Trophoblast cell (in vitro differentiated cells and primary cell): ENCODE results near the gene MKNK2.

Source experiments
- DNase-seq, 2 donors: peaks; one replicate each; pipeline ENCODE4 v3.0.0-alpha.2; 2016
- H2AFZ ChIP-seq: 2 replicates; pipeline ENCODE4 v1.6.1; 2013; ENCODE audit warnings: low read length, moderate library complexity, mild to moderate bottlenecking; ENCODE audit not compliant: insufficient read depth, poor library complexity
- H2AK5ac ChIP-seq: 2 replicates; pipeline ENCODE4 v1.6.1; 2013; ENCODE audit warnings: mild to moderate bottlenecking, low read length
- H2BK120ac ChIP-seq: 2 replicates; pipeline ENCODE4 v1.6.1; 2013; ENCODE audit warnings: low read length, mild to moderate bottlenecking, moderate library complexity; ENCODE audit not compliant: insufficient read depth, poor library complexity
- H2BK12ac ChIP-seq: 2 replicates; pipeline ENCODE4 v1.6.1; 2013; ENCODE audit warnings: mild to moderate bottlenecking, low read length, moderate library complexity
- H2BK5ac ChIP-seq: 2 replicates; pipeline ENCODE4 v1.6.1; 2013; ENCODE audit warnings: low read length, low read depth, moderate library complexity, mild to moderate bottlenecking; ENCODE audit not compliant: poor library complexity
- H3K14ac ChIP-seq: 2 replicates; pipeline ENCODE4 v1.6.1; 2013; ENCODE audit warnings: mild to moderate bottlenecking, low read length
- H3K18ac ChIP-seq: 2 replicates; pipeline ENCODE4 v1.6.1; 2013; ENCODE audit warnings: mild to moderate bottlenecking, low read length
- H3K23ac ChIP-seq: 2 replicates; pipeline ENCODE4 v1.6.1; 2013; ENCODE audit warnings: low read length
- H3K27ac ChIP-seq: 2 replicates; pipeline ENCODE4 v1.5.1; 2013; ENCODE audit warnings: low read depth, mild to moderate bottlenecking, inconsistent platforms, low read length, moderate library complexity
- H3K27me3 ChIP-seq: 2 replicates; pipeline ENCODE4 v1.6.1; 2013; ENCODE audit warnings: inconsistent platforms, mild to moderate bottlenecking, low read length, moderate library complexity; ENCODE audit not compliant: insufficient read depth
- H3K36me3 ChIP-seq, 2 experiments: 1 replicate in 1 of 2; 2 replicates in 1 of 2; pipeline ENCODE4 v1.6.1; 2013; ENCODE audit warnings: low read length in 2 of 2, mild to moderate bottlenecking in 2 of 2, moderate library complexity in 1 of 2; ENCODE audit not compliant: insufficient read depth in 2 of 2, control insufficient read depth in 1 of 2
- H3K4ac ChIP-seq: 2 replicates; pipeline ENCODE4 v1.6.1; 2013; ENCODE audit warnings: low read depth, mild to moderate bottlenecking, low read length, moderate library complexity
- H3K4me1 ChIP-seq, 2 experiments: 1 replicate in 1 of 2; 2 replicates in 1 of 2; pipeline ENCODE4 v1.6.1; 2013; ENCODE audit warnings: low read length in 2 of 2, mild to moderate bottlenecking in 2 of 2, moderate library complexity in 1 of 2; ENCODE audit not compliant: insufficient read depth in 2 of 2, control insufficient read depth in 1 of 2
- H3K4me2 ChIP-seq: 2 replicates; pipeline ENCODE4 v1.6.1; 2013; ENCODE audit warnings: inconsistent platforms, mild to moderate bottlenecking, low read length, moderate library complexity
- H3K4me3 ChIP-seq: 2 replicates; pipeline ENCODE4 v1.5.1; 2013; ENCODE audit warnings: mild to moderate bottlenecking, low read depth, low read length, inconsistent platforms
- H3K79me1 ChIP-seq: one replicate; pipeline ENCODE4 v1.6.1; 2013; ENCODE audit warnings: low read length
- H3K79me2 ChIP-seq: 2 replicates; pipeline ENCODE4 v1.6.1; 2013; ENCODE audit warnings: low read length, mild to moderate bottlenecking; ENCODE audit not compliant: control insufficient read depth, insufficient read depth, poor library complexity
- H3K9ac ChIP-seq: 2 replicates; pipeline ENCODE4 v1.6.1; 2013; ENCODE audit warnings: mild to moderate bottlenecking, low read length
- H3K9me3 ChIP-seq: 2 replicates; pipeline ENCODE4 v1.6.1; 2013; ENCODE audit warnings: low read depth, mild to moderate bottlenecking, control low read depth, inconsistent platforms, low read length; ENCODE audit not compliant: insufficient read depth
- H4K12ac ChIP-seq: 2 replicates; pipeline ENCODE4 v1.6.1; 2013; ENCODE audit warnings: low read depth, mild to moderate bottlenecking, low read length, moderate library complexity
- H4K8ac ChIP-seq: 2 replicates; pipeline ENCODE4 v1.6.1; 2013; ENCODE audit warnings: low read depth, mild to moderate bottlenecking, low read length, moderate library complexity
- H4K91ac ChIP-seq: one replicate; pipeline ENCODE4 v1.6.1; 2013; ENCODE audit warnings: low read depth, mild to moderate bottlenecking, low read length, moderate library complexity
- WGBS: extraction: QIAGEN DNeasy Blood & Tissue Kit; methylation state at CpG from one replicate; pipeline ENCODE4 v1.1.7; 2013; ENCODE audit warnings: missing lambda C conversion rate; ENCODE audit not compliant: insufficient read length, insufficient coverage; ENCODE audit errors: extremely low coverage; 5-methylcytosine and 5-hydroxymethylcytosine counted together

The MKNK2 gene

DNA sequence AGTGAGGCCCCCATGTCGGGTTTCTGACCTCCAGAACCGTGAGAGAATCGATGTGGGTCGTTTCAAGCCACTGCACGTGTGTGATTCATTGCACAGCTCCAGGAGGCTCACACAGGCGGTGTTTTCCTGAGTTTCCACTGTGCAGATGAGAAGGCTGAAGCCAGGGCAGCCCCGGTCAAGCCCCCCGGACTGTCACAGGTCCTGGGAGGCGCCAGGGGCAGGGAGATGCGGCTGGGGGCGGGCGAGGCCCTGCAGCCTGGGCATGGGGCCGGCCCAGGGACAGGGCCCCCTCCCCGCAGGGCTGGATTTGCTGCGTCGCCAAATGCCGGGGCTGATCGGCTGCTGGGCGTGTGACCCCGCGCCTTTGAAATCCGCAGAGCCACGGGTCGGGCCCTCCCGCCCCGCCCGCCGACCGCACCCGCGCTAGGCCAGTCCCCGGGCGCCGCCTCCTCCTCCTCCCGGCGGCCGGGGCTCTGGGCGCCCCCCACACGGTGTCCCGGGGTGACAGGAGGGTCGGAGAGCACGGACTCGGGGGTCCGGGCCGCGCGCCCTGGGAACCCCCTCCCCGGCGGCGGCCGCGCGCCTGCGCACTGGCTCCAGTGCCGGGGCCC, 9.9 kb upstream of the MKNK2 start:
- H3K79me1 ChIP-seq: peaks cover 33% of the 10 kb centered on the region
- peak overlapping the region; percentile 84 for H3K4me2 ChIP-seq
- H2BK120ac ChIP-seq: peak overlapping the region; percentile 81
- peak overlapping the region; percentile 82 for H3K4me3 ChIP-seq
- H3K9me3 ChIP-seq: no peaks in the 10 kb centered on the region
- H2AK5ac ChIP-seq: peak overlapping the region; percentile 85
- no CpG with 5 or more reads among the region's 55 CpGs for WGBS
- peak overlapping the region; percentile 90 for H4K8ac ChIP-seq
- H4K12ac ChIP-seq: peak overlapping the region; percentile 69
- H2BK5ac ChIP-seq: peak overlapping the region; percentile 96
- H4K91ac ChIP-seq: peak overlapping the region; percentile 96
- H3K27me3 ChIP-seq: no peaks in the 10 kb centered on the region
- H3K23ac ChIP-seq: no peak overlapping the region
- H3K4ac ChIP-seq: peak overlapping the region; percentile 73
- peak overlapping the region; percentile 94 for H3K18ac ChIP-seq
- H3K79me2 ChIP-seq: peaks cover 8% of the 10 kb centered on the region
- H2AFZ ChIP-seq: peak overlapping the region; percentile 46
- H3K9ac ChIP-seq: peak overlapping the region; percentile 83
- peak overlapping the region; percentile 92 for H3K14ac ChIP-seq
- peaks cover 29 to 32% of the 10 kb centered on the region in 2 experiments for H3K4me1 ChIP-seq
- DNase-seq: peak; percentile 69 to 71
- H3K27ac ChIP-seq: peak overlapping the region; percentile 92
- no peaks in the 10 kb centered on the region for H3K36me3 ChIP-seq
- H2BK12ac ChIP-seq: peak overlapping the region; percentile 37

DNA sequence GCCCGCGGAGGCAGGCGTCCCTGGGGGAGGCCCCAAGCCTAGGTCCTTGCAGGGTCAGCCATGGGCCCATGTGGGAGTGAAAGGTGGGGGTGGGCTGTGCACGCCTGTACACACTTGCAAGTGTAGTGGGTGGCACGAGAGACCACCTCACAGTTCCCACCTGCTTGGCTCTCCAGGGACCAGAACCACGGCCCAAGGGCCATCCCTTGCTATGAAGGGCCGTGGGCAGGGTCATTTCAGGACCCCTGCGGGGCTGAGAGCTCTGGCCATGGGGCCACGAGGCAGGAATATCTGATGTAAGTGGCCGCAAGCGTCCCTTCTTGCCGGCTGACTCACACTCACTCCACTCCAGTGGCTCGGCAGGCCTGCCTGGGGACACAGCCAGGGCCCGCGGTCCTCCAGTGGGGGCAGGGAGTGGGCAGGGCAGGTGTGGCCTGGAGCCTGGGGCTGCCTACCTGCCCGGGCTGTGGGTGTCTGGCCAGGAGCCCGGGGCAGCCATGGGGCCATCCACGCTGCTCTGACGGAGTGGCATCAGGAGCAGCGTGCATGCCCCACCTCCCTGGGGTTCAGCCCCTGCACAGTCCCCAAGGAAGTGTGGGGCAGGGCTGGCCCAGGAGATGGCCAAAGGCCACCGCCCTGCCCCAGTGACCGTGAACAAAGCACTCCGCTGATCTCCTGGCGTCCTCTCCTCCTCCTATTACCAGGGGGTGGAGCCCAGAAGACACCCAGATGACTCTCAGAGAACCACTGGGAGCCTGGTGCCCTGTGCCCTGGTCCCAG, 8.6 kb upstream of the MKNK2 start:
- peak overlapping the region; percentile 79 for H4K8ac ChIP-seq
- H3K27me3 ChIP-seq: no peaks in the 10 kb centered on the region
- H3K14ac ChIP-seq: peak overlapping the region; percentile 59
- peak overlapping the region; percentile 96 for H4K91ac ChIP-seq
- no peak overlapping the region for H3K4me2 ChIP-seq
- H3K27ac ChIP-seq: peak overlapping the region; percentile 92
- H3K4me3 ChIP-seq: no peak overlapping the region
- peaks cover 35% of the 10 kb centered on the region for H3K79me1 ChIP-seq
- H2BK12ac ChIP-seq: peak overlapping the region; percentile 44
- H3K4ac ChIP-seq: peak overlapping the region; percentile 50
- WGBS: no CpG with 5 or more reads among the region's 24 CpGs
- H2AK5ac ChIP-seq: peak overlapping the region; percentile 59
- peak overlapping the region; percentile 15 for H2BK5ac ChIP-seq
- H3K9me3 ChIP-seq: no peaks in the 10 kb centered on the region
- H3K18ac ChIP-seq: peak overlapping the region; percentile 36
- H3K23ac ChIP-seq: no peak overlapping the region
- no peaks in the 10 kb centered on the region for H3K36me3 ChIP-seq
- H3K4me1 ChIP-seq: peaks cover 29 to 32% of the 10 kb centered on the region in 2 experiments
- no peak overlapping the region for H3K9ac ChIP-seq
- H4K12ac ChIP-seq: peak overlapping the region; percentile 19
- peaks cover 8% of the 10 kb centered on the region for H3K79me2 ChIP-seq
- peak overlapping the region; percentile 26 for H2AFZ ChIP-seq
- peak overlapping the region; percentile 65 for H2BK120ac ChIP-seq
- DNase-seq: peak; percentile 76 to 81

DNA sequence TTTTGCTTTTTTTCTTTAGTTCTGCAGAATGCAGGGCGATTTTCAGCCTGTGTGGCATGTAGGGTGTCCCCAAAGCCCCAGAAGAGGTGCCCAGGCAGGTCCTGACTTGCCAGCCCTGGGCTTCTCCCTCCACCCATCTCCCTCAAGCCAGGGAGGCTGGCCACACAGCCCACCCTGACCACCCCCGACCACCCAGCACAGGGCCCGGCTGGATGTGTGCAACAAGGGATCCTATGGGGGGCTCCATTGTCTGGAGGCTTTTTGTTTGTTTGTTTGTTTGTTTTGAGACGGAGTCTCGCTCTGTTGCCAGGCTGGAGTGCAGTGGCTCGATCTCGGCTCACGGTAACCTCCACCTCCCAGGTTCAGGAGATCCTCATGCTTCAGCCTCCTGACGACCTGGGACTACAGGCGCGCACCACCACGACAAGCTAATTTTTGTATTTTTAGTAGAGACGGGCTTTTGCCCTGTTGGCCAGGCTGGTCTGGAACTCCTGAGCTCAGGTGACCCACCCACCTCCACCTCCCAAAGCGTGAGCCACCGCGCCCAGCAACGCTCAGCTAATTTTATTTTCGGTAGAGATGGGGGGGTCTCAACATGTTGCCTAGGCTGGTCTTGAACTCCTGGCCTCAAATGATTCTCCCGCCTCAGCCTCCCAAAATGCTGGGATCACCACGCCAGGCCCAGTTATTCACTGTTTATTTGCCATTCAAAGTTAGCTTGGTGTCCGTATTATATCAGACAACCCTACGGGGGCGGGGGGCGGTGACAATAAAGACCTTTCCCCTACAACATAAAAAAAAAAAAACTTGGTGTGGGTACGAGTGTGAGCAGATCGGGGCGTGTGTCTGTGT, 7.8 kb upstream of the MKNK2 start:
- peak overlapping the region; percentile 92 for H3K27ac ChIP-seq
- peak overlapping the region; percentile 15 for H2BK5ac ChIP-seq
- DNase-seq: no peak
- no peak overlapping the region for H3K4me3 ChIP-seq
- H3K4me2 ChIP-seq: no peak overlapping the region
- no peak overlapping the region for H3K9ac ChIP-seq
- peak overlapping the region; percentile 96 for H4K91ac ChIP-seq
- H3K79me2 ChIP-seq: peaks cover 8% of the 10 kb centered on the region
- peak overlapping the region; percentile 77 for H2BK120ac ChIP-seq
- peak overlapping the region; percentile 26 for H2AFZ ChIP-seq
- H3K23ac ChIP-seq: no peak overlapping the region
- peak overlapping the region; percentile 71 for H2AK5ac ChIP-seq
- peak overlapping the region; percentile 79 for H4K8ac ChIP-seq
- H3K14ac ChIP-seq: peak overlapping the region; percentile 59
- WGBS: no CpG with 5 or more reads among the region's 27 CpGs
- peak overlapping the region; percentile 19 for H4K12ac ChIP-seq
- H3K4me1 ChIP-seq: peaks cover 29 to 32% of the 10 kb centered on the region in 2 experiments
- H3K9me3 ChIP-seq: no peaks in the 10 kb centered on the region
- peak overlapping the region; percentile 36 for H3K18ac ChIP-seq
- peak overlapping the region; percentile 50 for H3K4ac ChIP-seq
- peak overlapping the region; percentile 44 for H2BK12ac ChIP-seq
- H3K79me1 ChIP-seq: peaks cover 35% of the 10 kb centered on the region
- no peaks in the 10 kb centered on the region for H3K36me3 ChIP-seq
- H3K27me3 ChIP-seq: no peaks in the 10 kb centered on the region
